Measurements from ENCODE around the gene SEMA6D. TPM values are rescaled to one million over a fixed set of nuclear protein-coding genes. Genes with fewer than 3 reads are reported as not detected.

Gene SEMA6D
- total RNA-seq, 6 experiments from 2014 or later, result 0.74 to 4.4 (median 1.7) TPM

DNA sequence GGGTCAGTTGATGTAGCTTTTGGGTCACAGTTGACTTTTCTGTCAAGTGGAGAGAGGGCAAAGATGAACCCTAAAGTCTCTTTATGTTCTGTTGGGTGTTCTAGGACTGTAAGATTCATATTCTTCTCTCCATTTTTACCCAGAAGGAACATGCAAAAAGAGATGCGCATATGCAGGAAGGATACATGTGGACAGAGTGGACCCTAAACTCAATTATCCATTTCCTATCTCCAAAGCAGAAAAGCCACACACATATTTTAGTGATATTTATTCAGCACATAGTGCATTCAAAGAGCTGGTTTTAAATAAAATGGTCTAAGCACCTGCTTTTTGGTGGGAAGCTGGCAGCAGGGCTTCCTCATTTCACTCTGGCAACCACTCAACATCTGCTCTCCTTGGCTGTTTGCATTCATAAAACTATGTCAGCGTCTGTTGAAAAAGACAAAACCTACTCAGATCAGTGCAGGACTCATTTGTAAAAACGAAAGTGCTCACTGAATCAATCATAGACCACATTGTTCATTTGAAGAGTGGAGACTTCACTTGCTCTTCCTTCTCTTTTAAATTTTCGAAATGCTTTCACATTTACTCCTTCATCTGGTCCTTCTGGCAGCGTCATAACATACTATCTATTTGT lies 96.6 kb downstream of the SEMA6D start:
- intact Hi-C loops (cut with DNase I), result no loop called here
- no peaks in the 10 kb centered on the region for H3K27me3 ChIP-seq
- H3K36me3 ChIP-seq, result no peaks in the 10 kb centered on the region
- no peak for TF ChIP-seq POLR2A (IDR thresholded peaks at IDR 0.05)
- TF ChIP-seq, protein P1, sequence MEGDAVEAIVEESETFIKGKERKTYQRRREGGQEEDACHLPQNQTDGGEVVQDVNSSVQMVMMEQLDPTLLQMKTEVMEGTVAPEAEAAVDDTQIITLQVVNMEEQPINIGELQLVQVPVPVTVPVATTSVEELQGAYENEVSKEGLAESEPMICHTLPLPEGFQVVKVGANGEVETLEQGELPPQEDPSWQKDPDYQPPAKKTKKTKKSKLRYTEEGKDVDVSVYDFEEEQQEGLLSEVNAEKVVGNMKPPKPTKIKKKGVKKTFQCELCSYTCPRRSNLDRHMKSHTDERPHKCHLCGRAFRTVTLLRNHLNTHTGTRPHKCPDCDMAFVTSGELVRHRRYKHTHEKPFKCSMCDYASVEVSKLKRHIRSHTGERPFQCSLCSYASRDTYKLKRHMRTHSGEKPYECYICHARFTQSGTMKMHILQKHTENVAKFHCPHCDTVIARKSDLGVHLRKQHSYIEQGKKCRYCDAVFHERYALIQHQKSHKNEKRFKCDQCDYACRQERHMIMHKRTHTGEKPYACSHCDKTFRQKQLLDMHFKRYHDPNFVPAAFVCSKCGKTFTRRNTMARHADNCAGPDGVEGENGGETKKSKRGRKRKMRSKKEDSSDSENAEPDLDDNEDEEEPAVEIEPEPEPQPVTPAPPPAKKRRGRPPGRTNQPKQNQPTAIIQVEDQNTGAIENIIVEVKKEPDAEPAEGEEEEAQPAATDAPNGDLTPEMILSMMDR (IDR thresholded peaks at IDR 0.05), result no peak
- DNase-seq, result no peak
- H3K4me3 ChIP-seq, result no peak overlapping the region
- no peak for ATAC-seq
- H3K4me1 ChIP-seq, result no peaks in the 10 kb centered on the region
- no peaks in the 10 kb centered on the region for H3K9me3 ChIP-seq
- 28% methylated on average over 4 of the region's 5 CpGs for WGBS (ENCODE audit: insufficient coverage, low coverage, low lambda C conversion rate, missing lambda C conversion rate)
- H3K27ac ChIP-seq, result no peak overlapping the region

DNA sequence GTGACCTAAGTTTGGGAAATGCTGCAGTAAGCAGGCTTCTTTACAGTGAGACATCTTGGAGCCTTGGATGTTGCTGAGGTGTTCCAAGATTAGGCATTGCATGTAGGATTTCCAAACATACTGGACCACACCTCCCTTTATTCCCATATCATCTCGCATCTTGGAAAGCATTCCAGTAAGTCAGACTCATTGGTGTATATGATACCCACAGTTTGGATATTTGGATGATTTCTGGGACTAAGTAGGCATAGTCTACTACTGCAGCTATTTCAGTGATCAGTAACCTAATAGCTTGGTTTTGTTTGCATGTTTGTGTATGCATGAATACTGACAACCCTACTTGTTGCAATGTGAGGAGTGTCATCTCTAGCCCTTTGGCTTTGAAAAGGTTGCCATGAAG lies 97.3 kb downstream of the SEMA6D start:
- Histone ChIP-seq H3K4me3 (no peak overlapping the region), H3K27me3 (no peaks in the 10 kb centered on the region)
- no peak for DNase-seq

DNA sequence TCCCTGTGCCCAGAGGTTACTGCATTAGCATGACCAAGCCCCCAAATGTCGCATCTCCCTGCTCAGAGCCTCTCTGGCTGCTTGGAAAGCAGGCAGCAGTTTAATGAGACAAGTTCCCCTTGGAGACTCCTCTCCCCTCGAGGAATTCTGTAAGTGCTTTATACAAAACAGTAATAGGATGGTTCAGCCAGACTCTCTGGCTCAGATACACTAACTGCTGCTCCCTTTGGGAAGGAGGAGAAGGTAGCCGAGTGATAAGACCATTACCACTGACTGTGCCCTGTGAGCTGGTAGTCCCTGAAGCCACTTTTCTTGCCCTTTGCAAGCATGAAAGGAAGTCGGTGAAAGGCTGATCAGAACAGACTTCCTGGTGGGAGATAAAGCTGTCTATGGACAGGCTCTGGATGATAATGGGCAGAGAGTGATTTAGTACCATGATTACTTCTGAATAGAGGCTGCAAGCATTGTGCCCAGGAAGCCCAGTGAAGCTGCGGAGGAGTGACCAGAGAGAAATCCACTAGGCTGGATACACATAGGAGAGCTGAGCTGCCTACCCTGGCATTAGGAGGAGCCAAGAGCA lies 100.8 kb downstream of the SEMA6D start:
- H3K4me1 ChIP-seq, result no peaks in the 10 kb centered on the region
- no peaks in the 10 kb centered on the region for H3K9me3 ChIP-seq
- H3K27ac ChIP-seq, result no peak overlapping the region
- intact Hi-C loops (cut with DNase I), result no loop called here
- TF ChIP-seq, protein P1 (IDR thresholded peaks at IDR 0.05), result no peak
- no peak for TF ChIP-seq POLR2A (IDR thresholded peaks at IDR 0.05)
- no peak overlapping the region for H3K4me3 ChIP-seq
- no peak for ATAC-seq
- DNase-seq, result no peak
- 33% methylated on average over 5 of the region's 5 CpGs for WGBS (ENCODE audit: insufficient coverage, low coverage, low lambda C conversion rate, missing lambda C conversion rate)
- H3K36me3 ChIP-seq, result no peaks in the 10 kb centered on the region
- H3K27me3 ChIP-seq, result no peaks in the 10 kb centered on the region

More for the DNA sequence above, 97.3 kb downstream of the SEMA6D start:
- no peaks in the 10 kb centered on the region for H3K9me3 ChIP-seq
- no peaks in the 10 kb centered on the region for H3K4me1 ChIP-seq
- ATAC-seq, result no peak
- no peak overlapping the region for H3K27ac ChIP-seq
- TF ChIP-seq, protein P1 (IDR thresholded peaks at IDR 0.05), result no peak
- TF ChIP-seq POLR2A (IDR thresholded peaks at IDR 0.05), result no peak
- 60% methylated on average over 1 of the region's 1 CpG for WGBS (ENCODE audit: insufficient coverage, low coverage, low lambda C conversion rate, missing lambda C conversion rate)
- intact Hi-C loops (cut with DNase I), result no loop called here
- H3K36me3 ChIP-seq, result no peaks in the 10 kb centered on the region

DNA sequence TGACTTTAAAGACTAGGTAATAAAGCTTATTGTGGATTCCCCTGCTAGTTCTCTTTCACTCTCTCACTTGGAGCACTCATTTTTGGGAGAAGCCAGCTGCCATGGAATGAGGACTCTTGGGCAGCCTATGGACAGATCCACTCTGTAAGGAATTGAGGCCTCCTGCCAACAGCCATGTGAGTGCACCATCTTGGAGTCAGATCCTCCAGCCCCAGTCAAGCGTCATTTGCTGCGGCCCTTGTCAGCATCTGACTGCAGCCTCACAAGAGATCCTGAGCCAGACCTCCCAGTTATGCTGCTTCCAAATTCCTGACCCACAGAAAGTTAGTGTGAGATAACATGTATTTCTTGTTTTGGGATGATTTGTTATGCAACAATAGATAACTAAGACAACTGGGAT lies 101.9 kb downstream of the SEMA6D start:
- no peak overlapping the region for H3K4me3 ChIP-seq
- TF ChIP-seq, protein P1 (IDR thresholded peaks at IDR 0.05), result no peak
- TF ChIP-seq POLR2A (IDR thresholded peaks at IDR 0.05), result no peak
- intact Hi-C loops (cut with DNase I), result no loop called here
- 47% methylated on average over 2 of the region's 2 CpGs for WGBS (ENCODE audit: insufficient coverage, low coverage, low lambda C conversion rate, missing lambda C conversion rate)
- no peaks in the 10 kb centered on the region for H3K27me3 ChIP-seq
- ATAC-seq, result no peak
- no peak overlapping the region for H3K27ac ChIP-seq
- no peak for DNase-seq
- no peaks in the 10 kb centered on the region for H3K4me1 ChIP-seq
- no peaks in the 10 kb centered on the region for H3K9me3 ChIP-seq
- no peaks in the 10 kb centered on the region for H3K36me3 ChIP-seq

All from right lobe of liver (tissue), 6 donors.